GM12891 (cell line): ENCODE data around the gene TIMP2.

ENCODE experiments used
- POLR2A ChIP-seq: IDR thresholded peaks from 2 replicates; pipeline ENCODE4 v1.6.1; 2011; ENCODE audit warnings: low read depth, low read length, control low read depth
- POLR2AphosphoS5 ChIP-seq: IDR thresholded peaks from 2 replicates; pipeline ENCODE4 v1.6.1; 2011; ENCODE audit warnings: low read depth, low read length, control low read depth
- SPI1 ChIP-seq: IDR thresholded peaks from 2 replicates; pipeline ENCODE4 v1.6.1; 2011; ENCODE audit warnings: low read depth, low read length, control low read depth
- TAF1 ChIP-seq: IDR thresholded peaks from 2 replicates; pipeline ENCODE4 v1.6.1; 2011; ENCODE audit warnings: low read depth, low read length, control low read depth

GRCh38 chr17:78896834-78897663 lies 28.1 kb downstream of the TIMP2 start:
- TF ChIP-seq POLR2A (no peak), TAF1 (no peak), POLR2AphosphoS5 (no peak), SPI1 (no peak)
